GM12865 (cell line): Measurements from ENCODE around the gene EPHA3.
"Not testable (repeated sequence)": the region's sequence is repeated elsewhere in the genome, so short reads cannot be mapped to it uniquely, and the experiment has no call there.

Source experiments
- DNase-seq: peaks from one replicate; pipeline ENCODE4 v3.0.0; 2010; ENCODE audit warnings: low read depth
- H3K4me3 ChIP-seq: 2 replicates; pipeline ENCODE4 v1.5.1; 2011; ENCODE audit warnings: mild to moderate bottlenecking, low read depth, low read length, control low read depth
- TF ChIP-seq, protein P1 (sequence below): IDR thresholded peaks from 2 replicates; pipeline ENCODE4 v1.5.1; 2011; ENCODE audit warnings: low read length, control low read depth, low read depth, inconsistent platforms; ENCODE audit not compliant: insufficient read depth; ENCODE audit errors: missing control alignments

Gene EPHA3

DNA sequence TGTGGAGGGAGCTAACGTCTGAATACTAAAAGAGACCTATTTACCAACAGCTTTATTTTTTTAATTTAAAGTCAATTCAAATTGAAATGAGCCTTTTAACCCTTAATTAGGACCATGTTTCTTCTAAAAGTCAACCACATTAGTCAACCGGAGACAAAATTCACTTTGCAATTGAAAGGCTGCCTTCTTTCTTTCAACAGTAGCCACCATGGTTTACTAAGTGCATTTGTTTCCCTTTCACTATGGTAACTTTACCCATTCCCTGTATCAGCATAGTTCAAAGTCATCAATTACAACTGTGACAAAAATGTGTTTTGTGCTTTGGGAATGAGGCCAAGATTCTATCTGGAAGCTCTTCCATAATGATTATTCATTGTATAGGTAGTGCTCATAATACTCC is 225.4 kb downstream of the EPHA3 start:
- TF ChIP-seq, protein P1, sequence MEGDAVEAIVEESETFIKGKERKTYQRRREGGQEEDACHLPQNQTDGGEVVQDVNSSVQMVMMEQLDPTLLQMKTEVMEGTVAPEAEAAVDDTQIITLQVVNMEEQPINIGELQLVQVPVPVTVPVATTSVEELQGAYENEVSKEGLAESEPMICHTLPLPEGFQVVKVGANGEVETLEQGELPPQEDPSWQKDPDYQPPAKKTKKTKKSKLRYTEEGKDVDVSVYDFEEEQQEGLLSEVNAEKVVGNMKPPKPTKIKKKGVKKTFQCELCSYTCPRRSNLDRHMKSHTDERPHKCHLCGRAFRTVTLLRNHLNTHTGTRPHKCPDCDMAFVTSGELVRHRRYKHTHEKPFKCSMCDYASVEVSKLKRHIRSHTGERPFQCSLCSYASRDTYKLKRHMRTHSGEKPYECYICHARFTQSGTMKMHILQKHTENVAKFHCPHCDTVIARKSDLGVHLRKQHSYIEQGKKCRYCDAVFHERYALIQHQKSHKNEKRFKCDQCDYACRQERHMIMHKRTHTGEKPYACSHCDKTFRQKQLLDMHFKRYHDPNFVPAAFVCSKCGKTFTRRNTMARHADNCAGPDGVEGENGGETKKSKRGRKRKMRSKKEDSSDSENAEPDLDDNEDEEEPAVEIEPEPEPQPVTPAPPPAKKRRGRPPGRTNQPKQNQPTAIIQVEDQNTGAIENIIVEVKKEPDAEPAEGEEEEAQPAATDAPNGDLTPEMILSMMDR = no peak
- no peak overlapping the region for H3K4me3 ChIP-seq
- DNase-seq = no peak

DNA sequence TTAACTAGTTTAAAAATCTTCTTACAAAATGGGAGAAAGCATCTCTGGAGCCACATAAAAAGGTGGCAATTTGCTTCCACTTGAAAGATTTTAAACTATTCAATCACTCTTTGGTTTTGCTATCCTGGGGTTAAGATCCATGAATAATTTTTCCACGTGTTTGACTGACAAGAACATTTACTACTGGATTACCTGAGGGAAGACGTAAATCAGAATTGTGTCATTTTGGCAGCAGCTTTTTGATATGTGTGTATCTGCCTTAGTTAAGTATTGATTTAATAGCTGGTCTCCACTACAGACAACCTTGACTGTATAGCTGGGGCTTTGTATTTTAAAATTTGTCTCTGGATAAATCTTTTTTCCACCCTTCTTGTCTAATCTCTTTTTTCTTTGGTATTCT is 228.3 kb downstream of the EPHA3 start:
- DNase-seq = no peak
- H3K4me3 ChIP-seq = no peak overlapping the region
- TF ChIP-seq, protein P1 = no peak

DNA sequence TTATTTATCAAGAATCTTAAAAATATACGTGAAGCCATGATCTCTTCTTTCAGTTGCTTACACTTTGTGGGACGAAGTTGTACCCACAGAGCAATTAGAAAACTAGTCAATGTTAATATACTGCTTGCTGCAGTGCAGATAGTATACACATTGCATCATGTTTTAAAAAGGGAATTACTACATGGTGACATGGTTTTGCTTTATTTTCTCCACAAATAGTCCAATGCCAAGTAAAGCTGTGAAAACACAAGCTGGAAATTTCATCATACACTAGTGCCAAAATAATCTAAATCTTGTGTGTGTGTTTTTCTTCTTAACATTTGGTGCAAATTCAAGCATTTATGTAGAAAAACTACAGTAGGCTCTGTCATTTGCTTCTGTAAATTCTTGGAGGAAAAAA is 233.0 kb downstream of the EPHA3 start:
- no peak for DNase-seq

DNA sequence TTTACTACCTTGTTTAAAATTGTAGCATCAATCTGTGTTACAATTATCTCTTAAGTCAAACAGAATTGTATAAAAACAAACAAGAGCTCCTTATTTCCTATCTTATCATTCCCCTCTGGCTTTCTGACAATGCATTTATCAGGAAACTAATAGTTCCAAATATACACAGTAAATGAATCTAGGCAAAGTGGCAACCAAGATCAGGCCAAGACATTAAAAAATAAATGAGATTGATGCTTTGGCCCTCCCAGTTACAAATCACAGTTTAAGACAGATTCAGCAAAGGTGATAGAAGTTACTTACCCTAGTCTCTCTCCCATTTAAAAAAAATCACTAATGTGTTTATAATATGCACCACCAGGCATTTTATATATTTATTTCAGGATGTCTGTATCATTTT is 236.7 kb downstream of the EPHA3 start:
- TF ChIP-seq, protein P1 = no peak

More for the DNA sequence above, 233.0 kb downstream of the EPHA3 start:
- TF ChIP-seq, protein P1 = no peak
- no peak overlapping the region for H3K4me3 ChIP-seq

DNA sequence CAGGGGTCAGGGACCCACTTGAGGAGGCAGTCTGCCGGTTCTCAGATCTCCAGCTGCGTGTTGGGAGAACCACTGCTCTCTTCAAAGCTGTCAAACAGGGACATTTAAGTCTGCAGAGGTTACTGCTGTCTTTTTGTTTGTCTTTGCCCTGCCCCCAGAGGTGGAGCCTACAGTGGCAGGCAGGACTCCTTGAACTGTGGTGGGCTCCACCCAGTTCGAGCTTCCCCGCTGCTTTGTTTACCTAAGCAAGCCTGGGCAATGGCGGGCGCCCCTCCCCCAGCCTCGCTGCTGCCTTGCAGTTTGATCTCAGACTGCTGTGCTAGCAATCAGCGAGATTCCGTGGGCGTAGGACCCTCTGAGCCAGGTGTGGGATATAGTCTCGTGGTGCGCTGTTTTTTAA is 243.5 kb downstream of the EPHA3 start:
- not testable (repeated sequence) for H3K4me3 ChIP-seq, DNase-seq

More for the DNA sequence above, 236.7 kb downstream of the EPHA3 start:
- H3K4me3 ChIP-seq = no peak overlapping the region
- DNase-seq = no peak

DNA sequence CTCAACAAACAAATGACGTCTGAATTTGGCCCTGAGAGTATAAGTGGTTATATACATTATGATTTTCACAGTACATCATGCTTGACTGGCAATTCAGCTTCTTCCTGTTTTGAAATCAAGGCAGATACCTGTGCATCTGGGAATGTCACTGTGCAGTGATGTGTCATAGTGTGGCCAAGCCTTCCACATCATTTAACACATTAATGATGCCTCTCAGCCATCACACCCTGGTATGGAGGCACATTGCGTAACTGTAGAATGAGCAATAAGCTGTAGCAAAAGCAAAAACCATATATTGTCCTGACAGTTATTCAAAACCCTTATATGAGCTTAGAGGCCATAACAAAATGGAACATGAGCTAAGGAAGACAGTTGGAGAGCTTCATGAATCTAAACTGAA is 246.0 kb downstream of the EPHA3 start:
- TF ChIP-seq, protein P1 = no peak
- H3K4me3 ChIP-seq = no peak overlapping the region
- DNase-seq = no peak

DNA sequence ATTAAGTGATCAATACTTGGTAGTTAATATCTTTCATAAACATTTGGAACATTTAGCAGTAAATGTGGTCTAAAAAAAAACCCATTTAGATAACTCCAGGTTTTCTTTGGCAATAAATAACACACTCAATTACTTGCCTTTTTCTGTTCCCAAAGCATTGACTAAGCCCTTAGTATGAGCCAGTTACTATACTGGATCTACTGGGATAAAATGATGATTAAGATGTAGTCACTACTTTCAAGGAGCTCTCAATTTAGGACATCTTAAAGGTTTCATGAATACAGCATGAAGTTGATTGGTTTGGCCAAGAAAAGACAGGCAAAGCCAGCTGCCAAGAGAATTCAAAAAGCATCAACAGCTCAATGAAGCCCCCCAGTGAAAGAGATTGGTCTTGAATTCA is 250.9 kb downstream of the EPHA3 start:
- no peak for DNase-seq
- H3K4me3 ChIP-seq = no peak overlapping the region

More for the DNA sequence above, 250.9 kb downstream of the EPHA3 start:
- TF ChIP-seq, protein P1 = no peak
